Cardiac fibroblast (primary cell): Measurements from ENCODE around the gene SCGB2A2.

ENCODE experiments used
- DNase-seq, 2 donors: peaks; one replicate each; pipeline versions ENCODE4 v3.0.0 to v3.0.0-alpha.2; 2010; ENCODE audit warnings: low read depth in 2 of 2
- H3K4me3 ChIP-seq, 2 donors: replicated peaks in 1 of 2; 1 replicate in 1 of 2; 2 replicates in 1 of 2; pipeline ENCODE4 v1.5.1; 2011; ENCODE audit warnings: low read depth in 2 of 2, low read length in 2 of 2, mild to moderate bottlenecking in 2 of 2, moderate library complexity in 1 of 2
- TF ChIP-seq, protein P1 (sequence below): IDR thresholded peaks from one replicate; pipeline ENCODE4 v1.5.1; 2011; ENCODE audit warnings: low read depth, mild to moderate bottlenecking, low read length, inconsistent platforms

The SCGB2A2 gene

DNA sequence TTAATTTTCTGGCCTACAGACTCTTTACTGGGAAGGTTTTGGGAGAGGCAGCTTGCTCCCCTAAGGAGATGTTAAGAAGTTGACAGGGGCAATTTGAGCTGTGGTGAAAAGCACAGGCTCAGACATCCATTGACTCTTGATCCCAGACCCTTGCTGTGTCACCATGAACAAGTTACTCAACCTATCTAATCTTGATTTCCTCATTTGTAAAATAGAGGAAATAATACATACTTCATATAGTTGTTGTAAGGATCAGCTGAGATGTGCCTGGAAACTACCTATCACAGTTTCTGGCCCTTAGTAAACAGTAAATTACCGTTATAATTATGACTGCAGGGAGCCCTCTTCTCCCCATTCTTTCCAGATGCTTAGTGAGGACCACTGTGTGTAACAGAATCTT, 45.5 kb downstream of the SCGB2A2 start:
- DNase-seq, result no peak
- no peak overlapping the region for H3K4me3 ChIP-seq
- TF ChIP-seq, protein P1, sequence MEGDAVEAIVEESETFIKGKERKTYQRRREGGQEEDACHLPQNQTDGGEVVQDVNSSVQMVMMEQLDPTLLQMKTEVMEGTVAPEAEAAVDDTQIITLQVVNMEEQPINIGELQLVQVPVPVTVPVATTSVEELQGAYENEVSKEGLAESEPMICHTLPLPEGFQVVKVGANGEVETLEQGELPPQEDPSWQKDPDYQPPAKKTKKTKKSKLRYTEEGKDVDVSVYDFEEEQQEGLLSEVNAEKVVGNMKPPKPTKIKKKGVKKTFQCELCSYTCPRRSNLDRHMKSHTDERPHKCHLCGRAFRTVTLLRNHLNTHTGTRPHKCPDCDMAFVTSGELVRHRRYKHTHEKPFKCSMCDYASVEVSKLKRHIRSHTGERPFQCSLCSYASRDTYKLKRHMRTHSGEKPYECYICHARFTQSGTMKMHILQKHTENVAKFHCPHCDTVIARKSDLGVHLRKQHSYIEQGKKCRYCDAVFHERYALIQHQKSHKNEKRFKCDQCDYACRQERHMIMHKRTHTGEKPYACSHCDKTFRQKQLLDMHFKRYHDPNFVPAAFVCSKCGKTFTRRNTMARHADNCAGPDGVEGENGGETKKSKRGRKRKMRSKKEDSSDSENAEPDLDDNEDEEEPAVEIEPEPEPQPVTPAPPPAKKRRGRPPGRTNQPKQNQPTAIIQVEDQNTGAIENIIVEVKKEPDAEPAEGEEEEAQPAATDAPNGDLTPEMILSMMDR, result no peak

- no peak for DNase-seq
- H3K4me3 ChIP-seq, result no peak overlapping the region
- TF ChIP-seq, protein P1, result no peak
Observed at GRCh38 chr11:62322524-62322923, 52.6 kb downstream of the SCGB2A2 start.
